ENCODE results near the gene MED16. TPM values are rescaled to one million over a fixed set of nuclear protein-coding genes. Genes with fewer than 3 reads are reported as not detected.

Gene MED16
- total and polyA plus RNA-seq, 2 of the 13 experiments (the other 11 are each of a cell fraction or from before 2014, with no cell fraction given), result 13.3 to 14.8 TPM

DNA sequence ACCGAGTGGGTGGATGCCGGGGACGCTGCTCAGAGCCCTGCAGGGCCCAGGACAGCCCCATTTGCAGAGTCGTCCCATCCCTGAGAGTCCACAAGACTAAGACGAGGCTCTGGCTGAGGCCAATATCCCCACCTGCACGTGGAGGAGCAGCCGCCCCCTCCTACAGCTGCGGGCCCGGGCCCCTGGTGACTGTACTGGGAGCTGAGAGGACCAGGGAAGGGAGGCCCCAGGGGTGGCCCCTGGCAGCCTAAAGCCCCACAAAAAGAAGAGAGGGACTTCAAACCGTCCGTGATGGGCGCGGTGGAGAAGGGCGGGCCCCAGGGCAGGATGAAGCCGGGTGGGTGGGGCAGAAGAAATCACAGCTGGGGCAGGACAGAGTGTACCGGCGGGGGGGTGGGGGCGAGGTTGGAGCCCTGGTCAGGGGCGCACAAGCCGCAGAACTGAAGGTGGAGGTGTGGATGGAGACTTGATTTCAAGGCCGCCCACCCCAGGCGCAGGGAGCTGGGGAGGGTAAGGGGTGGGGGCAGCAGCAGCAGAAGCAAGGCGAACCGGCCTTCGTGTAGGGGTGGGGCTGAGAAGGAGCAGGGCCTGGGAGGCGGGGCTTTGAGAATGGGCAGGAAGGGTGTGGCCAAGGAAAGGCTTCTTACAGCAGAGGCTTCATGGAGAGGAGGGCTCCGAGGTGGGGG, 20.6 kb downstream of the MED16 start:
- BruUV-seq (replicated peaks), result no TSS peak

More for the DNA sequence above, 20.6 kb downstream of the MED16 start:
- Histone ChIP-seq H3K4me3 (replicated peaks in 1 of 3; ENCODE audit: insufficient read depth in 1 of 3, low read depth in 2 of 3, low read length in 3 of 3) (no peak overlapping the region), H3K27me3 (ENCODE audit: control insufficient read depth in 1 of 2, insufficient read depth in 2 of 2, low read length in 2 of 2) (no peaks in the 10 kb centered on the region), H3K4me2 (ENCODE audit: low read depth, low read length) (no peak overlapping the region), H2AFZ (ENCODE audit: low read length) (no peak overlapping the region), H3K9me3 (ENCODE audit: low read length) (no peaks in the 10 kb centered on the region), H3K9ac (ENCODE audit: insufficient read depth, low read depth, low read length) (no peak overlapping the region), H3K4me1 (ENCODE audit: insufficient read depth, low read length) (no peaks in the 10 kb centered on the region), H4K20me1 (ENCODE audit: insufficient read depth, low read length) (no peaks in the 10 kb centered on the region), H3K36me3 (replicated peaks in 1 of 2; ENCODE audit: control insufficient read depth in 1 of 2, insufficient read depth in 2 of 2, low read length in 2 of 2) (peaks cover 5 to 12% of the 10 kb centered on the region in 2 experiments; a peak in 3 of 5 replicates), H3K27ac (ENCODE audit: extremely low read length, insufficient read depth, low read length) (peak overlapping the region; percentile 26), H3K79me2 (ENCODE audit: insufficient read depth, low read length) (no peaks in the 10 kb centered on the region)
- no peak for FAIRE-seq
- 83% methylated on average over 23 of the region's 27 CpGs for WGBS (ENCODE audit: low lambda C conversion rate)
- ChIA-PET POLR2A (no interaction called here), CTCF (ENCODE audit: low intra/inter-chr PET ratio, low total read pairs) (no interaction called here)
- no peak for DNase-seq (ENCODE audit: low spot score)
- in situ Hi-C loops (cut with HindIII; ENCODE audit: extremely low pct_ligation_motif_present, low pct_unique_long_range_greater_than_20kb) (no loop called here), intact Hi-C loops (cut with micrococcal nuclease; ENCODE audit: unreplicated experiment) (no loop called here)
- TF ChIP-seq AGO2 (optimal IDR thresholded peaks at IDR 0.05; ENCODE audit: low read depth, low read length) (peak; percentile 79), ARHGAP35 (CRISPR knock-in tag; IDR thresholded peaks at IDR 0.05; ENCODE audit: borderline replicate concordance) (no peak), TOE1 (CRISPR knock-in tag; IDR thresholded peaks at IDR 0.05) (no peak), SRSF4 (IDR thresholded peaks at IDR 0.05; ENCODE audit: low read depth, low read length, poor library complexity, severe bottlenecking) (no peak), REL (CRISPR knock-in tag; conservative IDR thresholded peaks at IDR 0.05) (no peak), ZMYM3 (CRISPR knock-in tag; IDR thresholded peaks at IDR 0.05) (no peak), ZC3H4 (CRISPR knock-in tag; IDR thresholded peaks at IDR 0.05; ENCODE audit: borderline replicate concordance) (no peak), CHD4 (IDR thresholded peaks at IDR 0.05; ENCODE audit: borderline replicate concordance, low read length) (no peak), HNRNPL (IDR thresholded peaks at IDR 0.05; ENCODE audit: low read depth, low read length) (0 out of 2 replicates have a peak, but pooled peaks have one; percentile 24), ARNT (IDR thresholded peaks at IDR 0.05) (no peak), KDM6A (CRISPR knock-in tag; IDR thresholded peaks at IDR 0.05; ENCODE audit: low read depth) (no peak), CBX2 (IDR thresholded peaks at IDR 0.05; ENCODE audit: low read depth, low read length) (no peak), CBX2 (CRISPR knock-in tag; IDR thresholded peaks at IDR 0.05; ENCODE audit: low read depth) (no peak)
- TF ChIP-seq, protein P1, sequence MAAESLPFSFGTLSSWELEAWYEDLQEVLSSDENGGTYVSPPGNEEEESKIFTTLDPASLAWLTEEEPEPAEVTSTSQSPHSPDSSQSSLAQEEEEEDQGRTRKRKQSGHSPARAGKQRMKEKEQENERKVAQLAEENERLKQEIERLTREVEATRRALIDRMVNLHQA (CRISPR knock-in tag; IDR thresholded peaks at IDR 0.05), result no peak
- TF ChIP-seq, protein P2, sequence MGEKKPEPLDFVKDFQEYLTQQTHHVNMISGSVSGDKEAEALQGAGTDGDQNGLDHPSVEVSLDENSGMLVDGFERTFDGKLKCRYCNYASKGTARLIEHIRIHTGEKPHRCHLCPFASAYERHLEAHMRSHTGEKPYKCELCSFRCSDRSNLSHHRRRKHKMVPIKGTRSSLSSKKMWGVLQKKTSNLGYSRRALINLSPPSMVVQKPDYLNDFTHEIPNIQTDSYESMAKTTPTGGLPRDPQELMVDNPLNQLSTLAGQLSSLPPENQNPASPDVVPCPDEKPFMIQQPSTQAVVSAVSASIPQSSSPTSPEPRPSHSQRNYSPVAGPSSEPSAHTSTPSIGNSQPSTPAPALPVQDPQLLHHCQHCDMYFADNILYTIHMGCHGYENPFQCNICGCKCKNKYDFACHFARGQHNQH (CRISPR knock-in tag; IDR thresholded peaks at IDR 0.05), result no peak
- TF ChIP-seq, protein P3, sequence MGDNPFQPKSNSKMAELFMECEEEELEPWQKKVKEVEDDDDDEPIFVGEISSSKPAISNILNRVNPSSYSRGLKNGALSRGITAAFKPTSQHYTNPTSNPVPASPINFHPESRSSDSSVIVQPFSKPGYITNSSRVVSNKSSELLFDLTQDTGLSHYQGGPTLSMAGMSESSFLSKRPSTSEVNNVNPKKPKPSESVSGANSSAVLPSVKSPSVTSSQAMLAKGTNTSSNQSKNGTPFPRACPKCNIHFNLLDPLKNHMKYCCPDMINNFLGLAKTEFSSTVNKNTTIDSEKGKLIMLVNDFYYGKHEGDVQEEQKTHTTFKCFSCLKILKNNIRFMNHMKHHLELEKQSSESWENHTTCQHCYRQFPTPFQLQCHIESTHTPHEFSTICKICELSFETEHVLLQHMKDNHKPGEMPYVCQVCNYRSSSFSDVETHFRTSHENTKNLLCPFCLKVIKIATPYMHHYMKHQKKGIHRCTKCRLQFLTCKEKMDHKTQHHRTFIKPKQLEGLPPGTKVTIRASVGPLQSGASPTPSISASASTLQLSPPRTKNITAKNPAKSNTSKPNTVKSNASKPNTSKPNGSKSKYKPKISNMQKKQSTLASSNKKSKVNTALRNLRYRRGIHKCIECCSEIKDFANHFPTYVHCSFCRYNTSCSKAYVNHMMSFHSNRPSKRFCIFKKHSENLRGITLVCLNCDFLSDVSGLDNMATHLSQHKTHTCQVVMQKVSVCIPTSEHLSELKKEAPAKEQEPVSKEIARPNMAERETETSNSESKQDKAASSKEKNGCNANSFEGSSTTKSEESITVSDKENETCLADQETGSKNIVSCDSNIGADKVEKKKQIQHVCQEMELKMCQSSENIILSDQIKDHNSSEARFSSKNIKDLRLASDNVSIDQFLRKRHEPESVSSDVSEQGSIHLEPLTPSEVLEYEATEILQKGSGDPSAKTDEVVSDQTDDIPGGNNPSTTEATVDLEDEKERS (CRISPR knock-in tag; IDR thresholded peaks at IDR 0.05), result no peak
- peak; percentile 45 for ATAC-seq
